Measurements from ENCODE around the gene IGSF22.
"Not testable (repeated sequence)": the region's sequence is repeated elsewhere in the genome, so short reads cannot be mapped to it uniquely, and the experiment has no call there.

Gene IGSF22

DNA sequence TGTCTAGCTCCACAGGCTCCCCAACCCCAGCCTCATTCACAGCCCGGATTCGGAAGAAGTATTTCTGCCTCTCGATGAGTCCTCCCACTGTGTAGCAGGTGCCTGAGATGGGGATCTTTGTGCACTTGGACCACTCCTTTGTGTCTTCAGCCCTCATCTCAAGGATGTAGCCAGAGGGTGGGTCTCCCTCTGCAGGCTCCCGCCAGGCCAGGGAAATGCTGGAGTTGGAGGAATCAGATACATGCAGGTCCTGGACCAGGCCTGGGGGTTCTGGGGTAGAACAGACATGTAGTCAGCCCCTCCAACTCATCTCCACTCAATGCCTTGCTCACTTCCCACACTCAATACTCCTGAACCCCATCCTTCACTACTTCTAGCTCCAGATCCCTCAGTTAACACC is 16.6 kb downstream of the IGSF22 start:
- DNase-seq: no peak

DNA sequence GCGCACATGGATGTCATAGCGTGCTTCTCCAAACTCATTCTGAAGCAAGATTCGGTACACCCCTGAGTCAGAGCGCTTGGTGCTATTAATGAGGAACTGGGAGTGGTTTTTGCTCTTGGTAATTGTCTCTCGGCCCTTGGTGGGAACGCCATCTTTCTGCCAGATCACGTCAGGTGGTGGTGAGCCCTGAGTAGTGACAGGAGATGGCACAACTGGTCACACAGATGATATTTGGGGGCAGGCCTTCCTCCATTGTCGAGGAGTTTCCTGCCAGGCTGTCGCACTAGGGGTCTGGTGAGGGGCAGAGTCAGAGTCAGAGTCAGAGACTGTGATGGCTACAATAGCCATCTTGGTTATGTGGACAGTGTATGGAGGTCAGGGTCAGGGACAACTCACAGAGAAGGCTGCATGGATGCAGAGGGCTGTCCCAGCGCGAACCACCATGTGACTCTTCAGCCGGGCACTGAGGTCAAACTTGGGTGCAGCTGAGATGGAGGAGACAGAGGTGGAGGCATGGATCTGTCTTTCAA is 18.1 kb downstream of the IGSF22 start:
- DNase-seq: no peak

DNA sequence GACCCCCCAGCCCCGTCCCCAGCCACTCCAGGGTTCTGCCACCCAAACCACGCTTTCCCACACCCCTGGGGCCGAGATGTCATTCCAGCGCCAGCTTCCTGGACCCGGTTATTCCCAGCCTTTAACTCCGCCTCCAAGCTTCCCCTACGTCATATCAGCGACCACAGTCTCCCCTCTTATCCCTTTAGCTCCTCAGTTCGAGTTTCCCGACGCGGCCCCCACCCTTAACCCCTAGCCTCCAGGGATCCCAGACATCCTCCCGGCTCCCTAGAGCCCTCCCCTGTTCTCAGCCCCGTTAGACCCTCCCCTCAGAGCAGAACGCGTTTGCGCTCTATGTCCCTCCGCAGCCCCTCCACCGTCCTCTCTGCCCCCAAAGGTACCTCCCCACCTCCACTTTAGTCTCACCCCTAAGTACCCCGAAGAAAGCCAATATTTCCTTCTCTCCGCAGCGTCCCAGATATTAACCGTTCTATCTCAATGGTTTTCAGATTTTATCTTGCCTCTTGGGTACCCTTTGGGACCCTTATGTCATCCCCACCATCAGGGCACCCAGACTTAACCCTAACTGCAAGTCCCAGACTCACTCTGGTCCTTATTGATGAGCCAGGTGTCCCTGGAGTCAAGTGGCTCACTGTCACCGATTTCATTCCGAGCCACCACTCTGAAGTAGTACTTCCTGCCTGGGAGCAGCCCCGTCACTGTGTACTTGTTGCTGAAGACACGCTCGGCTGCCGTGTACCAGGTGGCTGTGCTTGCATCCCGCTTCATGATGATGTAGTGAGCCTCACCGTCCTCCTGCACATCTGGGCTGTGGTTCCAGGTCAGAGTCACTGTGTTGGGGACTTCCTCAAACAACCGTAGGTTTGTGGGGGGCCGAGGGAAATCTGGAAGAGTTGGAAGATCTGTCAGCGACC is 19.4 kb downstream of the IGSF22 start:
- DNase-seq: no peak

DNA sequence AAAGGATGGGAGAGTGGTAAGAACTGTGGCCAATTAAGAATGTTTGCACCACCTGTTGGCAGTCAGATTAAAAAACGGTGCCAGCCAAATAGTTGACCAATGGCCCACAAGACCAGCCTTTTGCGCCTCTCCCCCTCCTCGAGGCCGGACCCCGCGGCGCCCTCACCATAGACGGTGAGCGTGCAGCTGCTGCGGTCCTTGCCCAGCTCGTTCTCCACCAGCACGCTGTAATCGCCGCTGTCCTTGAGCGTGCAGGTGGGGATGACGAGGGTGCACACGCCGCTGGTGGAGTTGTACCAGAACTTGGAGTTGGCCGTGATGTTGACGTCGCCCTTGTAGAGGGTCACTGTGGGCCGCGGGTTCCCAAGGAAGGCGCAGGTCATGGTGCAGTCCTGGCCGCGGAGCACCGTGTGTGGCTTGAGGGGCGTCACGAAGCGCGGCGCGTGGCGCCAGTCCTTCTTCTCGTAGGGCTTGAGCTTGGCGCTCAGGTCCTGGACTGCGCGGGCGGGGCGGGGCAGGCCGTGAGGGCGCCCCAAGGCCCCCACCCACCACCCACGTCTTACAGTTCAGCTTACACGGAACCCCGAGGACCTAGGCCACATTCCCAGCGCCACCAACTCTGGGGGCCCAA is 20.2 kb downstream of the IGSF22 start:
- no peak for DNase-seq

GRCh38 chr11:18704698-18705097 is 21.3 kb downstream of the IGSF22 start:
- DNase-seq: no peak

DNA sequence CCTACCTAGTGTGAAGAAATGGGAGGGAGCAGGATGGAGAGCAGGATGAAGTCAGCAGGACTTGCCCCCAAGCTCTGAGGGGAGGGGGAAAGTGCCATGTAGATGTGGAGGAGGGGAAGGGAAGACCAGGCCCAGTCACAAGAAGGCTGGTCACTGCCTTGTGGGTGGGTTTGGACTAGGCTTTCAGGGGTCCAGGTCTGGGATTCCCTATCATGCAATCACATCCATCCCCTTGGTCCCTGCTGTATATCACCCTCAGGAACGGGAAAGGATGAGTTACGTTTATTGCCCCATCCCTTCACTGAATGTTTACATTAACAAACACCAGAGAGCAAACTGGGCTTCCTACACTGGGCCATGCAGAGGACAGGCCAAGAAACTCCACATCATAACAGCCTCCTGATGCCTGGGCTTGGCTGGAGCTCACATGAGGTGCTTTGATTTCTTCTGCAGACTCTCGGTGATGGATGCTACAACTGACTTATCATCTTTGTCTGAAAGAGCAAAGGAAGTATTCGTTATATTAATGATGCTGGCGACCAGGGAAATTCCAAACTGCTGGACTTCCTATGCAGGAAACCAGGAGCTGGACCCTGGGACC is 21.8 kb downstream of the IGSF22 start:
- no peak for DNase-seq

DNA sequence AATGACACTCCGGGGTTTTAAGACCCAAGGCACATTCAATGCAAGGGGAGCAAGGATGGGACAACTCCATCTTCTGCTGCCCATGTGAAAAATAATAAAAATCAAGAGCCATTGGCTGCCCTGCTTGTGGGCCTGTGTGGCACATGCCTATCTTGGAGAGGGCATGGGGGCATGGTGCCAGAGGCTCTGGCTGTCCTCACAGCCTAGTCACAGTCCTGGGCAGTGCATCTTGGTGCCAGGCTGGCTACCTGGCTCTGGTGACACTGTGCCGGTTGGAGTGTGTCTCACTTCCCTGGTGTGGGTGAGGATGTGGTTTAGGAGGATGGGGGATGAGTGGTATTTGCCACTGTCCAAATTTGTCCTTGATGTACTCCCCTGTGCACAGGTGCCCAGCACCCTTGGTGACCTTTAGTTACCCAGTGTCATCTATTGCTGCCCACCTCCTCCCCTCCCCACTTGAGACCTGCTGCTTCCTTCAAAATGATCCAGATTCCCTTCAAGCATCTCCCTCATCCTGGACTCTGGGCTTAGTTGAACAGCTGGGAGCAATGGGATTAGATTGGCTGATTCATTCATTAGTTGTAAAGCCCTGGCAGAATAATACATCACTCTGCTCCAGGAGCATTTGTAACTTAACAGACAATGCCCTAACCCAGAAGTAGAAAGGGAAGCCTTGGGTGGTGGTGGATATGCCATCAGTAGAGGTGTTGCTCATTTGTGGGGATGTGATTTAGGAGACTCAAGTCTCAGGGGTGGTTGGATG is 22.8 kb downstream of the IGSF22 start:
- DNase-seq: no peak

DNA sequence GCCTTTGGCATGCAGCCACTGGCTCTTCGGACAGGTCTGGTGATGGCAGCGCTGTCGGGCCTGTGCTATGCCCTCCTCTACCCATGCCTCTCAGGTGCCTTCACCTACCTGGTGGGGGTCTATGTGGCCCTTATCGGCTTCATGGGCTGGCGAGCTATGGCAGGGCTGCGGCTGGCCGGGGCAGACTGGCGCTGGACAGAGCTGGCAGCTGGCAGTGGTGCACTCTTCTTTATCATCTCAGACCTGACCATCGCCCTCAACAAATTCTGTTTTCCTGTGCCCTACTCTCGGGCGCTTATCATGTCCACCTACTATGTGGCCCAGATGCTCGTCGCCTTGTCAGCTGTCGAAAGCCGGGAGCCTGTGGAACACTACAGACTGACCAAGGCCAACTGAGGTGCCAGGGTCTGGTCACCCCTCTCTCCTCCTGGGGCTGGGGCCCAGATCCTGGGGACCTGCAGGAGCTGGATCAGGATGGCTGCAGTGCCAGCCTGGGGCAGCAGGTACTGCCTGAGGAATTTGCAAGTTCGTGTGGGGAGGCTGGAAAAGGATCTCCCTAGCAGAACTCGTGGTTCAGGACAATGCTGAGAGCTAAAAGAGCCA is 24.3 kb downstream of the IGSF22 start:
- no peak for DNase-seq

- no peak for DNase-seq
These were observed 25.1 kb downstream of the IGSF22 start for GRCh38 chr11:18700872-18701271.

GRCh38 chr11:18700375-18700774 is 25.6 kb downstream of the IGSF22 start:
- no peak for DNase-seq

GRCh38 chr11:18699848-18700261 is 26.1 kb downstream of the IGSF22 start:
- DNase-seq: no peak

- DNase-seq: no peak
These were observed 26.8 kb downstream of the IGSF22 start for GRCh38 chr11:18699269-18699596.

- peak; percentile 25 for DNase-seq
These were observed 27.4 kb downstream of the IGSF22 start, which contains the start of gene TMEM86A for GRCh38 chr11:18698341-18699268. Gene TMEM86A, plus strand, starts transcription at chr11:18698779. Its CDS starts 108 bp downstream, at chr11:18698887.

DNA sequence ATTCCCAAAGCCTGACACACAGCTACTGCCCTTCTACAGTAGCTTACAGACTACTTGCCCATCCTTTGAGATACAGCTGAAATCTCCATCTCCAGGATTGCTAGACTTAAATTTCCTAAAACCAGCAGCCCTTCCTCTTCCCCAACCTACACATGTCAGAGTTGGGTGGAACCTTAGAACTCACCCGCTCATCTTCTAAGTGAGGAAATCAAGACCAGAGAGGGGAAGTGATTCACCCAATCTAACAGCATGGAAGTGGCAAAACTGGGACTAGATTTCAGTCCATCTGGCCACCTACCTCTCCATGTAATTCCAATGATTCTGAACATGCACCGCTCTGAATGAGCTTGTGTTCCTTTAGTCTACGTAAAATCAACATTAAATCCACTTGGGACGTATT is 28.4 kb downstream of the IGSF22 start:
- DNase-seq: no peak

- no peak for DNase-seq
These were observed 29.3 kb downstream of the IGSF22 start for GRCh38 chr11:18696638-18697225.

GRCh38 chr11:18692941-18693760 is 32.8 kb downstream of the IGSF22 start:
- no peak for DNase-seq

DNA sequence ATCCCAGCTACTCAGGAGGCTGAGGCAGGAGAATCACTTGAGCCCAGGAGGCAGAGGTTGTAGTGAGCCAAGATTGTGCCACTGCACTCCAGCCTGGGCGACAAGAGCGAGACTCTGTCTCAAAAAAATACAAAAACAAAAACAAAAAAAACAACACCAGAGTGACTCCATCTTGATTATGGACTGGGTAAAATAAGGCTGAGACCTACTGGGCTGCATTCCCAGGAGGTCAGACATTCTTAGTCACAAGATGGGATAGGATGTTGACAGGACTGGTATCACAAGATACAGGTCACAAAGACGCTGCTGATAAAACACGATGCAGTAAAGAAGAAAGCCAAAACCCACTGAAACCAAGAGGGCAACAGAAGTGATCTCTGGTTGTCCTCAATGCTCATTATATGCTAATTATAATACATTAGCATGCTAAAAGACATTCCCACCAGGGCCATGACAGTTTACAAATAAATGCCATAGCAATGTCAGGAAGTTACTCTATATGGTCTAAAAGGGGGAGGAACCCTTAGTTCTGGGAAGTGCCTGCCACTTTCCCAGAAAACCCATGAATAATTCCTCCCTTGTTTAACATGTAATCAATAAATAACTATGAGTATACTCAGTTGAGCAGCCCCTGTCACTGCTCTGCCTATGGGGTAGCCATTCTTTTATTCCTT is 34.4 kb downstream of the IGSF22 start:
- not testable (repeated sequence) for DNase-seq

GRCh38 chr11:18684267-18684666 is 41.7 kb downstream of the IGSF22 start:
- no peak for DNase-seq

- no peak for DNase-seq
These were observed 43.5 kb downstream of the IGSF22 start for GRCh38 chr11:18682466-18682865.

Data from NCI-H1417 treated with DMSO at 0.1 percent for 48 hours (cell line).